SK-N-SH (cell line): ENCODE data around the gene SPRED3. TPM values are rescaled to one million over a fixed set of nuclear protein-coding genes. Genes with fewer than 3 reads are reported as not detected.

Experiments
- CTCF ChIA-PET: fragments of 300-600, 350-600 bp; formaldehyde crosslinking; extraction: SDS; loops from one replicate; lab custom pipeline; 2021; lab: Yijun Ruan, JAX
- POLR2A ChIA-PET: fragments of 350-600 bp; sonication (Branson Sonifier 250); formaldehyde crosslinking; extraction: SDS; loops from one replicate; lab custom pipeline; 2020; ENCODE audit warnings: antibody characterized with exemption, inconsistent platforms; lab: Yijun Ruan, JAX
- DNase-seq: peaks from one replicate; pipeline ENCODE4 v3.0.0; 2012
- H2AFZ ChIP-seq: fragments of 200-600 bp; sonication (generic); 2 replicates; pipeline ENCODE4 v1.8.1; 2016; ENCODE audit warnings: antibody characterized with exemption, mild to moderate bottlenecking, low read depth
- H3F3A ChIP-seq: fragments of 200-600 bp; sonication (generic); replicated peaks from 2 replicates; pipeline ENCODE3; 2016; ENCODE audit warnings: antibody characterized with exemption, mild to moderate bottlenecking; ENCODE audit not compliant: insufficient read depth
- H3K27ac ChIP-seq, 2 experiments: fragments of 200-500 bp in 1 of 2; fragments of 200-600 bp in 1 of 2; sonication (Bioruptor generic) in 1 of 2; sonication (generic), shearing (Covaris generic) in 1 of 2; 2 replicates each; pipeline versions ENCODE4 v1.5.1 to v1.6.1; 2014 to 2016; ENCODE audit warnings: low read depth in 2 of 2, inconsistent platforms in 1 of 2, low read length in 1 of 2, mild to moderate bottlenecking in 1 of 2, mixed read lengths in 1 of 2
- H3K27me3 ChIP-seq: fragments of 200-600 bp; sonication (generic), shearing (Covaris generic); 2 replicates; pipeline ENCODE4 v1.6.1; 2016; ENCODE audit warnings: mixed run types; ENCODE audit not compliant: insufficient read depth
- H3K36me3 ChIP-seq, 2 experiments: fragments of 200-500 bp in 1 of 2; fragments of 200-600 bp in 1 of 2; sonication (Bioruptor generic) in 1 of 2; sonication (generic) in 1 of 2; replicated peaks in 1 of 2; 2 replicates each; pipeline versions ENCODE3 to v1.5.1; 2014 to 2016; ENCODE audit warnings: low read length in 1 of 2, mild to moderate bottlenecking in 1 of 2; ENCODE audit not compliant: insufficient read depth in 2 of 2, control insufficient read depth in 1 of 2
- H3K4me1 ChIP-seq, 2 experiments: fragments of 200-500 bp in 1 of 2; fragments of 200-600 bp in 1 of 2; sonication (Bioruptor generic) in 1 of 2; sonication (generic), shearing (Covaris generic) in 1 of 2; 2 replicates each; pipeline versions ENCODE4 v1.5.1 to v1.6.1; 2014 to 2016; ENCODE audit warnings: low read depth in 1 of 2, low read length in 1 of 2, mixed run types in 1 of 2; ENCODE audit not compliant: insufficient read depth in 2 of 2, control insufficient read depth in 1 of 2
- H3K4me2 ChIP-seq: fragments of 200-600 bp; sonication (generic), shearing (Covaris generic); 2 replicates; pipeline ENCODE4 v1.6.1; 2017; ENCODE audit warnings: mixed run types
- H3K4me3 ChIP-seq, 2 experiments: fragments of 200-500 bp in 1 of 2; fragments of 200-600 bp in 1 of 2; sonication (Bioruptor generic) in 1 of 2; sonication (generic), shearing (Covaris generic) in 1 of 2; 2 replicates each; pipeline versions ENCODE4 v1.5.1 to v1.8.1; 2014 to 2016; ENCODE audit warnings: low read depth in 2 of 2, inconsistent platforms in 1 of 2, low read length in 1 of 2, mild to moderate bottlenecking in 1 of 2, mixed read lengths in 1 of 2, moderate library complexity in 1 of 2
- H3K79me2 ChIP-seq: fragments of 200-600 bp; sonication (generic); 2 replicates; pipeline ENCODE4 v1.8.1; 2017; ENCODE audit warnings: mild to moderate bottlenecking; ENCODE audit not compliant: insufficient read depth
- H3K9ac ChIP-seq: fragments of 200-600 bp; sonication (generic); 2 replicates; pipeline ENCODE4 v1.6.1; 2017; ENCODE audit warnings: mixed run types
- H3K9me2 ChIP-seq: fragments of 200-600 bp; sonication (generic); 2 replicates; pipeline ENCODE4 v1.6.1; 2017; ENCODE audit warnings: mixed run types
- H3K9me3 ChIP-seq: fragments of 200-600 bp; sonication (generic); 2 replicates; pipeline ENCODE4 v1.6.1; 2017; ENCODE audit warnings: mixed run types, mild to moderate bottlenecking, moderate library complexity
- H4K20me1 ChIP-seq: fragments of 200-600 bp; sonication (generic); 2 replicates; pipeline ENCODE4 v1.6.1; 2017; ENCODE audit warnings: mild to moderate bottlenecking, mixed run types; ENCODE audit not compliant: insufficient read depth
- CHD2 ChIP-seq: fragments of 150-350 bp; IDR thresholded peaks from 2 replicates; pipeline ENCODE4 v1.6.1; 2018; ENCODE audit warnings: low read length; ENCODE audit not compliant: partially characterized antibody
- EP300 ChIP-seq, 2 experiments: IDR thresholded peaks; 2 replicates each; pipeline versions ENCODE4 v1.4.0 to v1.6.1; 2012; ENCODE audit warnings: borderline replicate concordance in 1 of 2, low read depth in 1 of 2, low read length in 1 of 2
- EZH2phosphoT487 ChIP-seq: fragments of 200-600 bp; sonication (generic); IDR thresholded peaks from 2 replicates; pipeline ENCODE4 v1.6.1; 2017; ENCODE audit warnings: low read depth, mixed run types, mild to moderate bottlenecking, antibody characterized with exemption, moderate library complexity, borderline replicate concordance
- FOXJ3 ChIP-seq: sonication (generic); formaldehyde crosslinking; IDR thresholded peaks from 2 replicates; pipeline ENCODE4 v1.5.1; 2020; ENCODE audit warnings: mild to moderate bottlenecking, missing genetic modification reagents
- FOXM1 ChIP-seq: IDR thresholded peaks from 2 replicates; pipeline ENCODE4 v1.4.0; 2012; ENCODE audit warnings: low read depth, mild to moderate bottlenecking
- GATA2 ChIP-seq: sonication (generic); formaldehyde crosslinking; IDR thresholded peaks from 2 replicates; pipeline ENCODE4 v1.5.0; 2020; ENCODE audit warnings: mild to moderate bottlenecking, missing genetic modification reagents
- MXI1 ChIP-seq: IDR thresholded peaks from 2 replicates; pipeline ENCODE4 v1.6.1; 2012; ENCODE audit warnings: mild to moderate bottlenecking, low read depth, low read length, improper control_type of control experiment
- NFIC ChIP-seq: IDR thresholded peaks from 2 replicates; pipeline ENCODE4 v1.4.0; 2012; ENCODE audit warnings: borderline replicate concordance
- NRF1 ChIP-seq: IDR thresholded peaks from 2 replicates; pipeline ENCODE4 v1.6.1; 2012; ENCODE audit warnings: low read depth, mild to moderate bottlenecking, low read length
- RCOR1 ChIP-seq: fragments of 150-350 bp; IDR thresholded peaks from 2 replicates; pipeline ENCODE4 v1.6.1; 2017; ENCODE audit warnings: antibody characterized with exemption, low read length
- RFX5 ChIP-seq: IDR thresholded peaks from 2 replicates; pipeline ENCODE4 v1.6.1; 2012; ENCODE audit warnings: mild to moderate bottlenecking, improper control_type of control experiment, low read length
- SIN3A ChIP-seq: IDR thresholded peaks from 2 replicates; pipeline ENCODE4 v1.6.1; 2012; ENCODE audit warnings: low read depth, mild to moderate bottlenecking, low read length, moderate library complexity, borderline replicate concordance
- TAF1 ChIP-seq: IDR thresholded peaks from 2 replicates; pipeline ENCODE4 v1.6.1; 2012; ENCODE audit warnings: low read depth, mild to moderate bottlenecking, low read length, moderate library complexity, borderline replicate concordance
- TCF12 ChIP-seq: IDR thresholded peaks from 2 replicates; pipeline ENCODE4 v1.4.0; 2012
- TEAD4 ChIP-seq: IDR thresholded peaks from 2 replicates; pipeline ENCODE4 v1.4.0; 2012; ENCODE audit warnings: mild to moderate bottlenecking, borderline replicate concordance; ENCODE audit not compliant: insufficient read depth
- WGBS: methylation state at CpG from one replicate; pipeline ENCODE4 v1.1.6; 2017; ENCODE audit warnings: low lambda C conversion rate; 5-methylcytosine and 5-hydroxymethylcytosine counted together
- polyA plus RNA-seq, 3 experiments: library from polyadenylated mRNA; depleted of rRNA; stranded (reverse); fragments of >200 nt; gene quantifications; 2 replicates each; pipeline ENCODE4 v1.2.3, GENCODE V29; 2012
- TF ChIP-seq, protein P1 (sequence below): fragments of 150-350 bp; IDR thresholded peaks from 2 replicates; pipeline ENCODE4 v1.6.1; 2016; ENCODE audit warnings: mild to moderate bottlenecking, low read depth, low read length
- TF ChIP-seq, protein P2 (sequence below): IDR thresholded peaks from 2 replicates; pipeline ENCODE4; 2012
- TF ChIP-seq, protein P3 (sequence below): IDR thresholded peaks from 2 replicates; pipeline ENCODE4 v1.4.0; 2012; ENCODE audit warnings: low read depth, borderline replicate concordance
- TF ChIP-seq, protein P4 (sequence below): IDR thresholded peaks from 2 replicates; pipeline ENCODE4 v1.4.0; 2012; ENCODE audit warnings: low read depth

The SPRED3 gene
- polyA plus RNA-seq, 1 of the 3 experiments (the other 2 are of a cell fraction) = 11.1 TPM

DNA sequence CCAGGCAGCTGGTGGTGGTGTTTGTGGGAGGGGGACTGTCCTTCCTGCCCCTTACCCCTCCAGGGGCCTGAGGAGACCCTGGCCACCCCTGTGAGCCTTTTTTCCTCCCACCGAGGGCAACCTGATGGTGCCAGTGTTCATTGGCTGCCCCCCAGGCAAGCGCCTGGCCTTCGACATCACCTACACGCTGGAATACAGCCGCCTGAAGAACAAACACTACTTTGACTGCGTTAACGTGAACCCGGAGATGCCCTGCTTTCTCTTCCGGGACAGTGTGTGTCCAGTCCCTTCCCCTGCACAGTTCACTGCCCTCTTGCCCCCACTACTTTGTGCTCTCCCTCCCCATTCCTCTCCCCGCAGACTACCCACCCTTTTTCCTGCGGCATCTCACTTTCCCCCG is 21.5 kb upstream of the SPRED3 start:
- H3K79me2 ChIP-seq = no peaks in the 10 kb centered on the region
- no peak overlapping the region for H3K4me2 ChIP-seq
- POLR2A ChIA-PET = no interaction called here
- no peak overlapping the region for H3K27ac ChIP-seq
- H4K20me1 ChIP-seq = no peaks in the 10 kb centered on the region
- TF ChIP-seq FOXM1 (no peak), NRF1 (no peak), GATA2 (CRISPR knock-in tag) (no peak), FOXJ3 (CRISPR knock-in tag) (no peak)
- TF ChIP-seq, protein P1, sequence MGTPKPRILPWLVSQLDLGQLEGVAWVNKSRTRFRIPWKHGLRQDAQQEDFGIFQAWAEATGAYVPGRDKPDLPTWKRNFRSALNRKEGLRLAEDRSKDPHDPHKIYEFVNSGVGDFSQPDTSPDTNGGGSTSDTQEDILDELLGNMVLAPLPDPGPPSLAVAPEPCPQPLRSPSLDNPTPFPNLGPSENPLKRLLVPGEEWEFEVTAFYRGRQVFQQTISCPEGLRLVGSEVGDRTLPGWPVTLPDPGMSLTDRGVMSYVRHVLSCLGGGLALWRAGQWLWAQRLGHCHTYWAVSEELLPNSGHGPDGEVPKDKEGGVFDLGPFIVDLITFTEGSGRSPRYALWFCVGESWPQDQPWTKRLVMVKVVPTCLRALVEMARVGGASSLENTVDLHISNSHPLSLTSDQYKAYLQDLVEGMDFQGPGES = no peak
- H3K9me3 ChIP-seq = no peaks in the 10 kb centered on the region
- no peaks in the 10 kb centered on the region for H3K27me3 ChIP-seq
- no peaks in the 10 kb centered on the region for H3K9me2 ChIP-seq
- H3K4me3 ChIP-seq = no peak overlapping the region
- H3K36me3 ChIP-seq = no peaks in the 10 kb centered on the region
- WGBS = 79% methylated on average over 12 of the region's 12 CpGs
- H3F3A ChIP-seq = peaks cover 6% of the 10 kb centered on the region
- CTCF ChIA-PET = interaction anchor here (1.7 kb wide), 1 partner anchor 134 kb away, joined by 6 read pairs; no protein-coding TSS in a partner anchor
- H3K4me1 ChIP-seq = no peaks in the 10 kb centered on the region; a peak in 1 of 4 replicates
- H2AFZ ChIP-seq = no peak overlapping the region
- H3K9ac ChIP-seq = no peak overlapping the region
- DNase-seq = no peak

DNA sequence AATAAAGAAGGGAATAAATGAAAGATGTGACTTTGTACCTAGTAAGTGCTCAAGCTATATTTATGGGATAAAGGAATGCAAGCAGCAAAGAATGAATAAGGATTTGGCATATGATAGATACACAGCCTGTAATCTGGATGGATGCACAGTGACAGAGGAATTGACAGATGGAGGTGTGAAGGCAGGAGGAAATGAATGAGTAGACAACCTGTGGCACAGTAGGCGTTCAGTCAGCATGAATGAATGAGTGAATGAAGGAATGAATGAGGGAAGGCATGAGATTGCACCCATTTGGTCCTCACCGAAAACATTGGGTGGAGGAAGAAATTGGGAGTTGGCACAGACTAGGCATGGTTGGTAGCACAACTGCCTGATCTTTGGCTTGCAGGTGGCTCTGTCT is 18.9 kb upstream of the SPRED3 start:
- ChIA-PET CTCF (no interaction called here), POLR2A (no interaction called here)
- H3K4me3 ChIP-seq = no peak overlapping the region
- no peaks in the 10 kb centered on the region for H3K27me3 ChIP-seq
- DNase-seq = no peak
- no peaks in the 10 kb centered on the region for H4K20me1 ChIP-seq
- no peaks in the 10 kb centered on the region; a peak in 1 of 4 replicates for H3K4me1 ChIP-seq
- no peak overlapping the region for H3K4me2 ChIP-seq
- H3K9me2 ChIP-seq = no peaks in the 10 kb centered on the region
- H2AFZ ChIP-seq = no peak overlapping the region
- no peaks in the 10 kb centered on the region for H3F3A ChIP-seq
- TF ChIP-seq, protein P2, sequence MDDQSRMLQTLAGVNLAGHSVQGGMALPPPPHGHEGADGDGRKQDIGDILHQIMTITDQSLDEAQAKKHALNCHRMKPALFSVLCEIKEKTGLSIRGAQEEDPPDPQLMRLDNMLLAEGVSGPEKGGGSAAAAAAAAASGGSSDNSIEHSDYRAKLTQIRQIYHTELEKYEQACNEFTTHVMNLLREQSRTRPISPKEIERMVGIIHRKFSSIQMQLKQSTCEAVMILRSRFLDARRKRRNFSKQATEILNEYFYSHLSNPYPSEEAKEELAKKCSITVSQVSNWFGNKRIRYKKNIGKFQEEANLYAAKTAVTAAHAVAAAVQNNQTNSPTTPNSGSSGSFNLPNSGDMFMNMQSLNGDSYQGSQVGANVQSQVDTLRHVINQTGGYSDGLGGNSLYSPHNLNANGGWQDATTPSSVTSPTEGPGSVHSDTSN = no peak
- TF ChIP-seq EZH2phosphoT487 (no peak), RCOR1 (no peak), NFIC (no peak), CHD2 (no peak), EP300 (IDR thresholded peaks at IDR 0.05; ENCODE audit: borderline replicate concordance in 1 of 2, low read depth in 1 of 2, low read length in 1 of 2) (no peak), TAF1 (no peak), TEAD4 (no peak), MXI1 (no peak), RFX5 (no peak), FOXJ3 (CRISPR knock-in tag) (no peak), SIN3A (no peak), TCF12 (no peak)
- TF ChIP-seq, protein P3, sequence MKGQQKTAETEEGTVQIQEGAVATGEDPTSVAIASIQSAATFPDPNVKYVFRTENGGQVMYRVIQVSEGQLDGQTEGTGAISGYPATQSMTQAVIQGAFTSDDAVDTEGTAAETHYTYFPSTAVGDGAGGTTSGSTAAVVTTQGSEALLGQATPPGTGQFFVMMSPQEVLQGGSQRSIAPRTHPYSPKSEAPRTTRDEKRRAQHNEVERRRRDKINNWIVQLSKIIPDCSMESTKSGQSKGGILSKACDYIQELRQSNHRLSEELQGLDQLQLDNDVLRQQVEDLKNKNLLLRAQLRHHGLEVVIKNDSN = no peak
- TF ChIP-seq, protein P4, sequence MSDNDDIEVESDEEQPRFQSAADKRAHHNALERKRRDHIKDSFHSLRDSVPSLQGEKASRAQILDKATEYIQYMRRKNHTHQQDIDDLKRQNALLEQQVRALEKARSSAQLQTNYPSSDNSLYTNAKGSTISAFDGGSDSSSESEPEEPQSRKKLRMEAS = no peak
- no peaks in the 10 kb centered on the region for H3K9me3 ChIP-seq
- H3K9ac ChIP-seq = no peak overlapping the region
- no peak overlapping the region for H3K27ac ChIP-seq
- no peaks in the 10 kb centered on the region for H3K36me3 ChIP-seq
- H3K79me2 ChIP-seq = no peaks in the 10 kb centered on the region
- WGBS = 71% methylated on average over 2 of the region's 2 CpGs
